Activated CD8-positive, alpha-beta T cell treated with anti-CD3 and anti-CD28 coated beads for 36 hours (primary cell): ENCODE data around the gene MRPL44. TPM values are rescaled to one million over a fixed set of nuclear protein-coding genes. Genes with fewer than 3 reads are reported as not detected.
"Not testable (repeated sequence)": the region's sequence is repeated elsewhere in the genome, so short reads cannot be mapped to it uniquely, and the experiment has no call there.

Experiments
- ATAC-seq: fragments of 200-7000 bp; cut with Tn5 transposase; one replicate; pipeline ENCODE4 v1.10.0; 2021; ENCODE audit warnings: mild to moderate bottlenecking, moderate library complexity
- CTCF ChIA-PET: fragments of 350-600 bp; sonication (Branson Sonifier 250); formaldehyde crosslinking; loops from one replicate; lab custom pipeline; 2021; ENCODE audit warnings: antibody characterized with exemption; lab: Charles Lee
- POLR2A ChIA-PET: fragments of 350-600 bp; sonication (Branson Sonifier 250); formaldehyde crosslinking; loops from one replicate; lab custom pipeline; 2021; ENCODE audit warnings: antibody characterized with exemption; lab: Charles Lee
- DNase-seq: peaks from one replicate; pipeline ENCODE4 v3.0.0-alpha.2; 2020
- H3K27ac Mint-ChIP-seq: one replicate; pipeline ENCODE4 v1.8.0; 2021; ENCODE audit warnings: mild to moderate bottlenecking, mixed read lengths
- H3K27me3 Mint-ChIP-seq: one replicate; pipeline ENCODE4 v1.8.0; 2021; ENCODE audit warnings: mixed read lengths
- H3K36me3 Mint-ChIP-seq: one replicate; pipeline ENCODE4 v1.8.0; 2021; ENCODE audit warnings: low read depth, mixed read lengths
- H3K4me1 Mint-ChIP-seq: one replicate; pipeline ENCODE4 v1.8.0; 2021; ENCODE audit warnings: low read depth, mixed read lengths
- H3K4me3 Mint-ChIP-seq: one replicate; pipeline ENCODE4 v1.8.0; 2021; ENCODE audit warnings: mild to moderate bottlenecking, moderate library complexity, mixed read lengths
- H3K9me3 Mint-ChIP-seq: one replicate; pipeline ENCODE4 v1.8.0; 2021; ENCODE audit warnings: mixed read lengths
- CTCF ChIP-seq: fragments of 200-600 bp; IDR thresholded peaks from one replicate; pipeline ENCODE4 v1.8.0; 2022; ENCODE audit warnings: antibody characterized with exemption, mild to moderate bottlenecking
- intact Hi-C: fragments of 100-400 bp; cut with micrococcal nuclease; formaldehyde crosslinking; loops from one replicate; pipeline ENCODE4 v1.10.0; 2022
- total RNA-seq, 2 experiments: library from RNA; stranded (reverse); gene quantifications; one replicate each; pipeline ENCODE4 v1.2.3, GENCODE V29; 2021

The MRPL44 gene
- total RNA-seq, 2 experiments from 2014 or later, result 37.8 to 40.4 TPM

- intact Hi-C loops, result no loop called here
- POLR2A ChIA-PET, result interaction anchor here (1.0 to 1.1 kb wide), 3 partner anchors 11 to 33 kb away, joined by 3 read pairs; no protein-coding TSS in a partner anchor
- DNase-seq (no peak), ATAC-seq (no peak)
- CTCF ChIA-PET, result interaction anchor here (1.9 kb wide), 1 partner anchor 35 kb away, joined by 7 read pairs; no protein-coding TSS in a partner anchor
- Mint-ChIP-seq H3K36me3 (peaks cover 18% of the 10 kb centered on the region), H3K4me3 (no peak overlapping the region), H3K4me1 (peaks cover 71% of the 10 kb centered on the region), H3K27me3 (no peaks in the 10 kb centered on the region), H3K27ac (peak overlapping the region; percentile 47), H3K9me3 (peaks cover 16% of the 10 kb centered on the region)
- no peak for TF ChIP-seq CTCF
Measured at GRCh38 chr2:223935459-223936125, 21.7 kb upstream of the MRPL44 start.

GRCh38 chr2:223936862-223937326, 20.4 kb upstream of the MRPL44 start:
- Mint-ChIP-seq H3K4me1 (peaks cover 69% of the 10 kb centered on the region), H3K27me3 (no peaks in the 10 kb centered on the region), H3K36me3 (peaks cover 24% of the 10 kb centered on the region), H3K27ac (peak overlapping the region; percentile 64), H3K4me3 (no peak overlapping the region), H3K9me3 (peaks cover 19% of the 10 kb centered on the region)
- CTCF ChIA-PET, result no interaction called here
- no peak for TF ChIP-seq CTCF
- intact Hi-C loops, result no loop called here
- POLR2A ChIA-PET, result interaction anchor here (1.1 kb wide), 1 partner anchor 13 kb away, joined by 3 read pairs; no protein-coding TSS in a partner anchor
- ATAC-seq (peak; percentile 21), DNase-seq (no peak)

GRCh38 chr2:223937535-223937934, 19.7 kb upstream of the MRPL44 start:
- Mint-ChIP-seq H3K27ac (peak overlapping the region; percentile 64), H3K4me3 (no peak overlapping the region), H3K36me3 (peaks cover 25% of the 10 kb centered on the region), H3K27me3 (no peaks in the 10 kb centered on the region), H3K4me1 (peaks cover 68% of the 10 kb centered on the region), H3K9me3 (peaks cover 19% of the 10 kb centered on the region)
- intact Hi-C loops, result no loop called here
- CTCF ChIA-PET, result no interaction called here
- no peak for ATAC-seq
- no peak for DNase-seq
- no peak for TF ChIP-seq CTCF
- POLR2A ChIA-PET, result interaction anchor here (1.4 kb wide), 1 partner anchor 20 kb away, joined by 3 read pairs; no protein-coding TSS in a partner anchor

- peak; percentile 21 for DNase-seq
- CTCF ChIA-PET, H3K4me3 Mint-ChIP-seq, ATAC-seq, H3K27me3 Mint-ChIP-seq, intact Hi-C loops: not testable (repeated sequence)
- peak overlapping the region; percentile 82 for H3K27ac Mint-ChIP-seq
- peaks cover 21% of the 10 kb centered on the region for H3K9me3 Mint-ChIP-seq
- POLR2A ChIA-PET, result interaction anchor here (1.2 to 7.0 kb wide), 2 partner anchors 10 to 16 kb away, joined by 4 to 84 read pairs; partner anchors contain the start of gene MRPL44
- peaks cover 63% of the 10 kb centered on the region for H3K4me1 Mint-ChIP-seq
- H3K36me3 Mint-ChIP-seq, result peaks cover 30% of the 10 kb centered on the region
Measured at GRCh38 chr2:223939438-223939837, 17.8 kb upstream of the MRPL44 start.

- Mint-ChIP-seq H3K9me3 (peaks cover 21% of the 10 kb centered on the region), H3K27ac (peak overlapping the region; percentile 96), H3K4me1 (peaks cover 51% of the 10 kb centered on the region), H3K4me3 (peak overlapping the region; percentile 49), H3K27me3 (no peaks in the 10 kb centered on the region), H3K36me3 (peaks cover 28% of the 10 kb centered on the region)
- peak; percentile 83 for ATAC-seq
- intact Hi-C loops, result loop anchor here (5.0 kb wide), 1 partner anchor 986 kb away; no protein-coding TSS in a partner anchor
- POLR2A ChIA-PET, result interaction anchor here (0.6 to 7.0 kb wide), 5 partner anchors 8 to 1293 kb away, joined by 3 to 84 read pairs (median 3); partner anchors contain the start of gene MRPL44
- TF ChIP-seq CTCF, result no peak
- peak; percentile 93 for DNase-seq
- CTCF ChIA-PET, result interaction anchor here (0.6 to 1.8 kb wide), 6 partner anchors 8 to 1008 kb away, joined by 3 to 6 read pairs (median 4); partner anchors contain the start of gene MRPL44
Measured at GRCh38 chr2:223941579-223942277, 15.5 kb upstream of the MRPL44 start.
